GM18507 (cell line): ENCODE results near the gene KRT7.

Source experiments
- DNase-seq: peaks from one replicate; pipeline ENCODE4 v3.0.0; 2011; ENCODE audit warnings: low read depth; ENCODE audit not compliant: insufficient read length; ENCODE audit errors: extremely low spot score
- FAIRE-seq: peaks from 2 replicates; lab custom pipeline; 2011; peaks lifted over from hg19 to GRCh38; lab: Jason Lieb, UNC

The KRT7 gene

GRCh38 chr12:52210186-52210924, 22.7 kb upstream of the KRT7 start:
- FAIRE-seq (no peak), DNase-seq (no peak)

GRCh38 chr12:52210925-52211650, 22.0 kb upstream of the KRT7 start:
- DNase-seq (no peak), FAIRE-seq (no peak)

- DNase-seq (no peak), FAIRE-seq (no peak)
Observed at GRCh38 chr12:52211716-52212585, 21.1 kb upstream of the KRT7 start.

- DNase-seq, result no peak
- no peak for FAIRE-seq
Observed at GRCh38 chr12:52212701-52213563, 20.1 kb upstream of the KRT7 start.

GRCh38 chr12:52213564-52214420, 19.3 kb upstream of the KRT7 start:
- FAIRE-seq, result peak; percentile 76

GRCh38 chr12:52214421-52214802, 18.6 kb upstream of the KRT7 start:
- FAIRE-seq (no peak), DNase-seq (no peak)

More at GRCh38 chr12:52213564-52214420, 19.3 kb upstream of the KRT7 start:
- peak; percentile 51 for DNase-seq

- FAIRE-seq (no peak), DNase-seq (no peak)
Observed at GRCh38 chr12:52215587-52216031, 17.4 kb upstream of the KRT7 start.

- DNase-seq (no peak), FAIRE-seq (no peak)
Observed at GRCh38 chr12:52216100-52216499, 16.9 kb upstream of the KRT7 start.

- DNase-seq, result no peak
Observed at GRCh38 chr12:52216807-52217206, 16.2 kb upstream of the KRT7 start.

GRCh38 chr12:52217223-52217622, 15.8 kb upstream of the KRT7 start:
- FAIRE-seq (no peak), DNase-seq (no peak)

More at GRCh38 chr12:52216807-52217206, 16.2 kb upstream of the KRT7 start:
- no peak for FAIRE-seq

- FAIRE-seq (no peak), DNase-seq (no peak)
Observed at GRCh38 chr12:52218001-52218400, 15.0 kb upstream of the KRT7 start.

GRCh38 chr12:52220477-52220876, 12.6 kb upstream of the KRT7 start:
- FAIRE-seq, result no peak
- DNase-seq, result no peak

GRCh38 chr12:52221070-52221781, 11.8 kb upstream of the KRT7 start:
- no peak for DNase-seq
- FAIRE-seq, result no peak

GRCh38 chr12:52221912-52222457, 11.1 kb upstream of the KRT7 start:
- FAIRE-seq, result no peak

GRCh38 chr12:52222692-52223091, 10.4 kb upstream of the KRT7 start:
- DNase-seq (no peak), FAIRE-seq (no peak)

More at GRCh38 chr12:52221912-52222457, 11.1 kb upstream of the KRT7 start:
- DNase-seq, result no peak

- FAIRE-seq, result no peak
- no peak for DNase-seq
Observed at GRCh38 chr12:52223406-52224039, 9.5 kb upstream of the KRT7 start.

- DNase-seq, result no peak
- no peak for FAIRE-seq
Observed at GRCh38 chr12:52224151-52224550, 8.9 kb upstream of the KRT7 start.
